ENCODE data around the gene TMED9. TPM values are rescaled to one million over a fixed set of nuclear protein-coding genes. Genes with fewer than 3 reads are reported as not detected.

TMED9 gene
- 191 and 212 TPM in 2 replicates for total RNA-seq

DNA sequence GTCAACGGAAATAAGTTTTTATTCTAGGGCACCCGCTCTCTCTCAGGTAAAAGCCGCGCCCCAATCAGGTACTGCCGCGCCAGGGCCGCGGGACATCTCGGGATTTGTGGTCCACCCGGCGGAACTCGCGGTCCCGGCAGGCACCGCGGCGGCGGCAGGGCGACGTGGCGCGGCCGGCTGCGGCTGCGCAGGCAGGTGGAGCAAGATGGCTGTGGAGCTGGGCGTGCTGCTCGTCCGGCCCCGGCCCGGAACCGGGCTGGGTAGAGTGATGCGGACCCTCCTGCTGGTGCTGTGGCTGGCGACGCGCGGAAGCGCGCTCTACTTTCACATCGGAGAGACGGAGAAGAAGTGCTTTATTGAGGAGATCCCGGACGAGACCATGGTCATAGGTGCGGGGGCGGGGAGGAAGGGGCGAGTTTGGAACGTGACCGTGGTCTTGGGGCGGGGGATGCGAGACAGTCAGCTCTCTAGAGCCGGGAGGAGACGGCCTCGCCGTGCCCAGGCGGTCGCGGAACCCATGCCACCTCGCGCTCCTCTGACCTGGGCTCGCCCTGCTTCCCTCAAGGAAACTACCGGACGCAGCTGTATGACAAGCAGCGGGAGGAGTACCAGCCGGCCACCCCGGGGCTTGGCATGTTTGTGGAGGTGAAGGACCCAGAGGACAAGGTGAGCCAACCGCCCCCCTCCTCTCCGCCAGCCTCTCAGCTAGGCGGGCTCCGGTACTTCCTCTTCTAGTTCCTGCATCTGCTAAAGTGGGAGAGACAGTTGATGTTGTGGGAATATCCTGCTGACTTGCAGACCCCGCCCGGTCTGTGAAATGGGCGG is at the start of gene TMED9:
TMED9 (plus strand) TSS at position 194 of the 825 bp plus-strand sequence; CDS start at position 206, 12 bp downstream.

DNA sequence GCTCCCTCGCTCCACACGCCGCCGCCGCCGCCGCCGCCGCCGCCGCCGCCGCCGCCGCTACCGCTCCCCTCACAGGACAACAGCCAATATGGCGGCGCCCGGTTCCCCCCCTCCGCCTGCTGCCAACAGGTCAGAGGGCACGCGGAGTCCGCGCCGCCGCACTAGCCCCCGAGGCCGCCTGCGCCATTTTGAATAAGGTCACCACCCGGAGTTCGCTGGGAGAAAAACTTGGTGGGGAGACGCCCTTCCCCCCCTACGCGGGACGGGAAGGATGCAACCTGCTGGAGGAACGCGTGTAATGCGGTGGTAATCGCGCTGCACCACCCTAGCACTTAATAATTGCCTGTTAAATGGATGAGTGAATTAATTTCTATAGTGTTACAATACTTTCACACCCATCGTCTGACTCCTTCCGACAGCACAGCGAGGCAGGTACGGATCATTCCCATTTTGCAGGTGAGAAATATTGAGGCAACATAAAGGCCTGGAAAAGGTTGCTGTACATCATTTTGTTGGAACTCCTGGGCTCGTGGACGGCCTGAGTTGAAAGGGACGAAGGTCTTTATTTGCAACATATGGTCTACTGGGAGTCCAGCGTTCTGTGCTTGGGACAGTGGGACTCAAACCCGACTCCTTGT is 37.4 kb upstream of the TMED9 start, which contains the start of gene FAM193B:
FAM193B (minus strand) TSS at position 90 of the 638 bp plus-strand sequence. CDS start 105 bp downstream, outside the sequence.

DNA sequence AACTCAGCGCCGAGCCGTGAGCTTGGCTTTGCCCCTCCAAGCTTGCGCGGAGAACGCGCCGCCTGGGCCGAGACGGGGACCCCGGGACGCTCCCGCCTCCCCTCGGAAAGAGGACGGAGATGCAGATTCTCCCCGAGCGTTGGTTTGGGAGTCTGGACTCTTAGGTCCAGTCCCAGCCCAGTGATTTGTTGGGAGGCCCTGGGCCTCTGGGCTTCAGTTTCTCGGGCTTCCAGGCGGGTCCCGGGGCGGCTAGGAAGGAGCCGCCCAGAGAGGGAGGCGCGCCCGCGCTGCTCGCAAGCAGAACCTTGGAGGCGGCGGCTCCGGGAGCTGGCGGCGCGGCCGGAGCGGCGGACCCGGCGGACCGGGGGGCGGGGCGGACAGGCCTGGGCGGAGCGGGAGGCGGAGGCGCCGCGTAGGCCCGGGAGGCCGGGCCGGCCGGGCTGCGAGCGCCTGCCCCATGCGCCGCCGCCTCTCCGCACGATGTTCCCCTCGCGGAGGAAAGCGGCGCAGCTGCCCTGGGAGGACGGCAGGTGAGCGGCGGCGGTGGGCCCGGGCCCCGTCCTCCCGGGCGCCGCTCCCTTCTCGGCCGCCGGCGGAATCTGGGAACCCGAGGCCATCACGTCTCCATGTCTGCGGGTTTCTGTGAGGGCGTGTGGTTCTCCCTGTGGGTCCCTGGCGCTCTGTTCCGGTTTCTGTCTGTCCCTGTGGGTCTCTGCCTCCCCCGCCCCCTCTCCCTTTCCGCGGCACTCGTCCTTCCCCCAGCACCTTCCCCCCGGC is 7.9 kb downstream of the TMED9 start, which contains the start of gene B4GALT7:
B4GALT7 (plus strand) TSS at position 402 of the 777 bp plus-strand sequence; CDS start at position 481, 79 bp downstream.

Other genes with a start within 250 kb of the TMED9 start
- gene LMAN2, start 240.5 kb upstream of the TMED9 start, total RNA-seq: 302 and 370 TPM in 2 replicates
- 9.9 and 34.2 TPM in 2 replicates for gene RGS14, start 234.3 kb upstream of the TMED9 start, total RNA-seq
- not detected in 2 replicates for gene SLC34A1, start 207.8 kb upstream of the TMED9 start, total RNA-seq
- not detected in 2 replicates for gene PFN3, start 191.5 kb upstream of the TMED9 start, total RNA-seq
- gene F12, start 182.6 kb upstream of the TMED9 start, total RNA-seq: 0.44 and 0.49 TPM in 2 replicates
- 9.5 and 14.7 TPM in 2 replicates for gene GRK6, start 165.5 kb upstream of the TMED9 start, total RNA-seq
- 26.0 and 30.6 TPM in 2 replicates for gene PRR7, start 145.4 kb upstream of the TMED9 start, total RNA-seq
- 86.3 and 93.7 TPM in 2 replicates for gene DBN1, start 118.6 kb upstream of the TMED9 start, total RNA-seq
- gene PDLIM7, start 94.6 kb upstream of the TMED9 start, total RNA-seq: 96.1 and 124 TPM in 2 replicates
- 0.44 and 2.1 TPM in 2 replicates for gene DOK3, start 82.4 kb upstream of the TMED9 start, total RNA-seq
- gene DDX41, start 75.2 kb upstream of the TMED9 start, total RNA-seq: 113 and 114 TPM in 2 replicates
- 31.7 and 33.3 TPM in 2 replicates for gene FAM193B, start 37.6 kb upstream of the TMED9 start, total RNA-seq
- 26.5 and 30.3 TPM in 2 replicates for gene B4GALT7, start 7.9 kb downstream of the TMED9 start, total RNA-seq
- not detected in 2 replicates for gene FAM153A, start 190.7 kb downstream of the TMED9 start, total RNA-seq

Data from cardiac ventricle fibroblast (primary cell).